BJ (cell line): ENCODE data around the gene CSHL1. TPM values are rescaled to one million over a fixed set of nuclear protein-coding genes. Genes with fewer than 3 reads are reported as not detected.
A peak's percentile ranks its signal among the peaks of the same experiment; 100 is the strongest.

ENCODE experiments used
- CTCF ChIA-PET: fragments of 350-600 bp; formaldehyde crosslinking; extraction: SDS; loops from one replicate; lab custom pipeline; 2021; ENCODE audit warnings: antibody characterized with exemption, inconsistent platforms; lab: Yijun Ruan, JAX
- POLR2A ChIA-PET: fragments of 300-600 bp; sonication (Branson Sonifier 250); formaldehyde crosslinking; extraction: SDS; loops from one replicate; lab custom pipeline; 2021; ENCODE audit warnings: antibody characterized with exemption; lab: Charles Lee
- DNase-seq: peaks from one replicate; pipeline ENCODE4 v3.0.0-alpha.2; 2011; ENCODE audit warnings: low read depth
- H3K27me3 ChIP-seq: 2 replicates; pipeline ENCODE4 v1.6.0; 2011; ENCODE audit warnings: low read length; ENCODE audit not compliant: control insufficient read depth, insufficient read depth
- H3K36me3 ChIP-seq: 2 replicates; pipeline ENCODE4 v1.5.1; 2011; ENCODE audit warnings: low read length; ENCODE audit not compliant: control insufficient read depth, insufficient read depth
- H3K4me3 ChIP-seq: 2 replicates; pipeline ENCODE4 v1.5.1; 2011; ENCODE audit warnings: low read depth, mild to moderate bottlenecking, control low read depth, low read length
- CTCF ChIP-seq: IDR thresholded peaks from 2 replicates; pipeline ENCODE4 v1.5.1; 2011; ENCODE audit warnings: low read depth, mild to moderate bottlenecking, control low read depth, inconsistent platforms, low read length, moderate library complexity; ENCODE audit not compliant: insufficient read depth
- polyA plus RNA-seq: library from polyadenylated mRNA; depleted of rRNA; stranded (reverse); fragments of >200 nt; gene quantifications from 2 replicates; pipeline ENCODE4 v1.2.3, GENCODE V29; 2011

CSHL1 gene
- polyA plus RNA-seq, 1 experiment, result not detected

- no peak for DNase-seq
- Histone ChIP-seq H3K27me3 (peaks cover 1% of the 10 kb centered on the region; the same call in 1 of the 2 replicates), H3K4me3 (no peak overlapping the region), H3K36me3 (no peaks in the 10 kb centered on the region)
- no peak for TF ChIP-seq CTCF
- ChIA-PET CTCF (interaction anchor here (0.6 to 3.1 kb wide), 10 partner anchors 8 to 84 kb away, joined by 3 to 42 read pairs (median 14); partner anchors contain the start of genes CSHL1, GH1 and ICAM2), POLR2A (no interaction called here)
Observed at GRCh38 chr17:63944736-63945499, 33.9 kb upstream of the CSHL1 start.

GRCh38 chr17:63943745-63944144 is 32.7 kb upstream of the CSHL1 start:
- Histone ChIP-seq H3K27me3 (no peaks in the 10 kb centered on the region; the same call in 1 of the 2 replicates), H3K36me3 (no peaks in the 10 kb centered on the region), H3K4me3 (no peak overlapping the region)
- ChIA-PET CTCF (interaction anchor here (1.0 to 2.2 kb wide), 5 partner anchors 9 to 190 kb away, joined by 3 to 6 read pairs (median 4); partner anchors contain the start of gene ICAM2), POLR2A (no interaction called here)
- TF ChIP-seq CTCF, result peak; percentile 9; the same call in 1 of the 2 replicates
- no peak for DNase-seq

- CTCF ChIA-PET, result interaction anchor here (1.0 to 2.2 kb wide), 4 partner anchors 11 to 191 kb away, joined by 3 to 6 read pairs (median 4); no protein-coding TSS in a partner anchor
- no peak overlapping the region for H3K4me3 ChIP-seq
- no peak for TF ChIP-seq CTCF
- no peaks in the 10 kb centered on the region; the same call in 1 of the 2 replicates for H3K27me3 ChIP-seq
- POLR2A ChIA-PET, result no interaction called here
- DNase-seq, result no peak
- H3K36me3 ChIP-seq, result no peaks in the 10 kb centered on the region
Observed at GRCh38 chr17:63942309-63942985, 31.4 kb upstream of the CSHL1 start.

- CTCF ChIA-PET, result interaction anchor here (1.0 to 2.8 kb wide), 3 partner anchors 12 to 23 kb away, joined by 3 to 20 read pairs (median 4); partner anchors contain the start of gene GH1
- Histone ChIP-seq H3K27me3 (no peaks in the 10 kb centered on the region; the same call in 1 of the 2 replicates), H3K36me3 (no peaks in the 10 kb centered on the region), H3K4me3 (no peak overlapping the region)
- TF ChIP-seq CTCF, result no peak
- POLR2A ChIA-PET, result no interaction called here
- no peak for DNase-seq
Observed at GRCh38 chr17:63941751-63942150, 30.7 kb upstream of the CSHL1 start.

GRCh38 chr17:63941162-63941561 is 30.1 kb upstream of the CSHL1 start:
- CTCF ChIA-PET, result interaction anchor here (2.2 to 2.8 kb wide), 2 partner anchors 22 to 28 kb away, joined by 5 to 20 read pairs; partner anchors contain the start of gene GH1
- H3K36me3 ChIP-seq, result no peaks in the 10 kb centered on the region
- DNase-seq, result no peak
- TF ChIP-seq CTCF, result no peak
- H3K27me3 ChIP-seq, result no peaks in the 10 kb centered on the region; the same call in 1 of the 2 replicates
- H3K4me3 ChIP-seq, result no peak overlapping the region
- POLR2A ChIA-PET, result no interaction called here
